Activated CD8-positive, alpha-beta memory T cell treated with anti-CD3 and anti-CD28 coated beads, Interleukin-2, amount 50 U/mL, for 1 hour (primary cell): ENCODE data around the gene TENT4A.
"Not testable (repeated sequence)": the region's sequence is repeated elsewhere in the genome, so short reads cannot be mapped to it uniquely, and the experiment has no call there.

ENCODE experiments used
- DNase-seq: peaks from one replicate; pipeline ENCODE4 v3.0.0-alpha.2; 2020; ENCODE audit errors: extremely low read depth

Gene TENT4A

GRCh38 chr5:6768590-6769230, 55.5 kb downstream of the TENT4A start:
- DNase-seq = no peak

GRCh38 chr5:6770826-6771607, 57.8 kb downstream of the TENT4A start:
- no peak for DNase-seq

- DNase-seq = no peak
Observed at GRCh38 chr5:6772886-6773285, 59.7 kb downstream of the TENT4A start.

GRCh38 chr5:6773342-6774035, 60.3 kb downstream of the TENT4A start:
- DNase-seq = no peak

GRCh38 chr5:6774207-6774606, 61.0 kb downstream of the TENT4A start:
- DNase-seq = not testable (repeated sequence)

GRCh38 chr5:6774721-6775204, 61.5 kb downstream of the TENT4A start:
- no peak for DNase-seq

GRCh38 chr5:6775571-6775970, 62.3 kb downstream of the TENT4A start:
- no peak for DNase-seq

- DNase-seq = no peak
Observed at GRCh38 chr5:6780802-6781391, 67.7 kb downstream of the TENT4A start.

GRCh38 chr5:6781716-6782115, 68.5 kb downstream of the TENT4A start:
- DNase-seq = no peak

GRCh38 chr5:6783787-6784186, 70.6 kb downstream of the TENT4A start:
- DNase-seq = no peak

GRCh38 chr5:6784481-6784880, 71.2 kb downstream of the TENT4A start:
- no peak for DNase-seq

GRCh38 chr5:6785161-6785860, 72.1 kb downstream of the TENT4A start:
- DNase-seq = no peak

- DNase-seq = no peak
Observed at GRCh38 chr5:6785861-6786180, 72.6 kb downstream of the TENT4A start.

GRCh38 chr5:6786786-6787495, 73.7 kb downstream of the TENT4A start:
- no peak for DNase-seq

- DNase-seq = no peak
Observed at GRCh38 chr5:6787941-6788340, 74.7 kb downstream of the TENT4A start.

GRCh38 chr5:6788439-6788838, 75.2 kb downstream of the TENT4A start:
- DNase-seq = no peak

- DNase-seq = no peak
Observed at GRCh38 chr5:6788956-6789649, 75.9 kb downstream of the TENT4A start.

GRCh38 chr5:6790346-6790865, 77.2 kb downstream of the TENT4A start:
- no peak for DNase-seq

- DNase-seq = no peak
Observed at GRCh38 chr5:6791031-6791430, 77.8 kb downstream of the TENT4A start.

GRCh38 chr5:6792376-6792775, 79.1 kb downstream of the TENT4A start:
- no peak for DNase-seq
